IMR-90 (cell line): ENCODE data around the gene MICA. TPM values are rescaled to one million over a fixed set of nuclear protein-coding genes. Genes with fewer than 3 reads are reported as not detected.
"Not testable (repeated sequence)": the region's sequence is repeated elsewhere in the genome, so short reads cannot be mapped to it uniquely, and the experiment has no call there.

Experiments used
- ATAC-seq: fragments of 200-7000 bp; cut with Tn5 transposase; 2 replicates; pipeline ENCODE4 v1.9.1; 2020; ENCODE audit warnings: low read depth, mild to moderate bottlenecking, moderate library complexity
- BruUV-seq: library from RNA; stranded (reverse); fragments of 400-500 nt; replicated peaks from 2 replicates; lab custom pipeline; 2021; lab: Mats Ljungman, UMichigan
- CTCF ChIA-PET: fragments of 300-600 bp; formaldehyde crosslinking; extraction: SDS; loops from one replicate; lab custom pipeline; 2021; ENCODE audit warnings: antibody characterized with exemption; lab: Yijun Ruan, JAX
- POLR2A ChIA-PET: fragments of 300-600 bp; sonication (Branson Sonifier 250); formaldehyde crosslinking; loops from one replicate; lab custom pipeline; 2022; ENCODE audit warnings: antibody characterized with exemption; ENCODE audit not compliant: unreplicated experiment; lab: Charles Lee
- DNase-seq: peaks from one replicate; pipeline ENCODE4 v3.0.0; 2013
- H2AFZ ChIP-seq: replicated peaks from 2 replicates; pipeline ENCODE3; 2013; ENCODE audit warnings: low read length, mild to moderate bottlenecking; ENCODE audit not compliant: poor library complexity
- H2AK5ac ChIP-seq: 2 replicates; pipeline ENCODE4 v1.6.1; 2013; ENCODE audit warnings: low read depth, low read length, inconsistent platforms
- H2AK9ac ChIP-seq: replicated peaks from 2 replicates; pipeline ENCODE3; 2013; ENCODE audit warnings: mild to moderate bottlenecking, low read depth, low read length, moderate library complexity; ENCODE audit not compliant: poor library complexity
- H2BK120ac ChIP-seq: 2 replicates; pipeline ENCODE4 v1.6.1; 2013; ENCODE audit warnings: low read depth, low read length, inconsistent platforms
- H2BK15ac ChIP-seq: 3 replicates; pipeline ENCODE4 v1.6.1; 2013; ENCODE audit warnings: low read depth, low read length, inconsistent platforms
- H2BK20ac ChIP-seq: 2 replicates; pipeline ENCODE4 v1.6.1; 2013; ENCODE audit warnings: low read depth, mild to moderate bottlenecking, inconsistent platforms, low read length, moderate library complexity
- H2BK5ac ChIP-seq: 2 replicates; pipeline ENCODE4 v1.6.1; 2013; ENCODE audit warnings: mild to moderate bottlenecking, low read depth, low read length, inconsistent platforms; ENCODE audit not compliant: poor library complexity, severe bottlenecking
- H3K14ac ChIP-seq: replicated peaks from 2 replicates; pipeline ENCODE4 v1.6.1; 2013; ENCODE audit warnings: low read depth, low read length, inconsistent platforms
- H3K18ac ChIP-seq: 2 replicates; pipeline ENCODE4 v1.6.1; 2013; ENCODE audit warnings: low read depth, low read length, control low read depth
- H3K23ac ChIP-seq: 2 replicates; pipeline ENCODE4 v1.6.1; 2013; ENCODE audit warnings: low read depth, low read length, inconsistent platforms
- H3K27ac ChIP-seq: 2 replicates; pipeline ENCODE4 v1.5.1; 2013; ENCODE audit warnings: mild to moderate bottlenecking, control low read depth, low read length; ENCODE audit not compliant: insufficient read depth
- H3K27me3 ChIP-seq: 2 replicates; pipeline ENCODE4 v1.6.1; 2013; ENCODE audit warnings: low read length; ENCODE audit not compliant: control insufficient read depth, insufficient read depth
- H3K36me3 ChIP-seq: 2 replicates; pipeline ENCODE4 v1.6.1; 2013; ENCODE audit warnings: low read length, mixed read lengths; ENCODE audit not compliant: control insufficient read depth, insufficient read depth
- H3K4ac ChIP-seq: 2 replicates; pipeline ENCODE4 v1.6.1; 2013; ENCODE audit warnings: low read depth, low read length, inconsistent platforms
- H3K4me1 ChIP-seq: 2 replicates; pipeline ENCODE4 v1.6.1; 2013; ENCODE audit warnings: low read length, mixed read lengths; ENCODE audit not compliant: control insufficient read depth, insufficient read depth
- H3K4me2 ChIP-seq: 2 replicates; pipeline ENCODE4 v1.6.1; 2013; ENCODE audit warnings: low read depth, mild to moderate bottlenecking, control low read depth, low read length, moderate library complexity
- H3K4me3 ChIP-seq: 2 replicates; pipeline ENCODE4 v1.5.1; 2013; ENCODE audit warnings: low read depth, mild to moderate bottlenecking, control low read depth, low read length, moderate library complexity; ENCODE audit not compliant: insufficient read depth
- H3K56ac ChIP-seq: 2 replicates; pipeline ENCODE4 v1.6.1; 2013; ENCODE audit warnings: low read length, inconsistent platforms; ENCODE audit not compliant: insufficient read depth; ENCODE audit errors: extremely low read depth
- H3K79me1 ChIP-seq, 2 experiments: 2 replicates each; pipeline ENCODE4 v1.6.1; 2013; ENCODE audit warnings: low read length in 2 of 2, inconsistent platforms in 1 of 2, low read depth in 1 of 2
- H3K9ac ChIP-seq: 2 replicates; pipeline ENCODE4 v1.6.1; 2013; ENCODE audit warnings: low read depth, low read length, control low read depth
- H3K9me1 ChIP-seq: 2 replicates; pipeline ENCODE4 v1.6.1; 2013; ENCODE audit warnings: low read length, inconsistent platforms; ENCODE audit not compliant: insufficient read depth
- H3K9me3 ChIP-seq: 2 replicates; pipeline ENCODE4 v1.6.1; 2013; ENCODE audit warnings: low read length; ENCODE audit not compliant: control insufficient read depth, insufficient read depth
- H4K20me1 ChIP-seq: 2 replicates; pipeline ENCODE4 v1.6.1; 2013; ENCODE audit warnings: low read length, inconsistent platforms; ENCODE audit not compliant: insufficient read depth
- H4K5ac ChIP-seq: 2 replicates; pipeline ENCODE4 v1.6.1; 2013; ENCODE audit warnings: mild to moderate bottlenecking, low read depth, low read length, control low read depth
- H4K8ac ChIP-seq, 2 experiments: 2 replicates each; pipeline ENCODE4 v1.6.1; 2013; ENCODE audit warnings: low read depth in 2 of 2, low read length in 2 of 2, control low read depth in 1 of 2, inconsistent platforms in 1 of 2
- H4K91ac ChIP-seq: 2 replicates; pipeline ENCODE4 v1.6.1; 2013; ENCODE audit warnings: low read depth, low read length, inconsistent platforms; ENCODE audit not compliant: insufficient read depth
- FOS ChIP-seq: fragments of 150-350 bp; IDR thresholded peaks from 2 replicates; pipeline ENCODE4 v1.6.1; 2016; ENCODE audit warnings: low read depth, low read length
- WGBS, 2 experiments: methylation state at CpG; one replicate each; pipeline versions ENCODE4 v1.1.5 to v1.1.7; 2013; ENCODE audit warnings: missing lambda C conversion rate in 2 of 2; ENCODE audit not compliant: insufficient read length in 1 of 2; ENCODE audit errors: extremely low coverage in 2 of 2; 5-methylcytosine and 5-hydroxymethylcytosine counted together
- dilution Hi-C: fragments of 300-500 bp; cut with HindIII; formaldehyde crosslinking; loops from one replicate; pipeline ENCODE4 v1.14.3; 2018; ENCODE audit warnings: low sequenced_read_pairs; ENCODE audit not compliant: unreplicated experiment
- in situ Hi-C: fragments of 300-500 bp; cut with MboI; formaldehyde crosslinking; loops from 3 replicates; pipeline ENCODE4 v1.14.3; 2019; ENCODE audit warnings: low sequenced_read_pairs, inconsistent platforms, mixed read lengths
- intact Hi-C: fragments of 100-400 bp; cut with micrococcal nuclease; formaldehyde crosslinking; loops from 2 replicates; pipeline ENCODE4 v1.10.0; 2022
- polyA plus RNA-seq, 3 experiments: library from polyadenylated mRNA; depleted of rRNA; stranded (reverse); fragments of >200 nt; gene quantifications; 2 replicates each; pipeline ENCODE4 v1.2.3, GENCODE V29; 2012; ENCODE audit warnings: low replicate concordance in 1 of 3
- total RNA-seq: library from RNA; depleted of rRNA; stranded (reverse); fragments of >200 nt; gene quantifications from 2 replicates; pipeline ENCODE4 v1.2.3, GENCODE V29; 2012
- TF ChIP-seq, protein P1 (sequence below): fragments of 150-350 bp; IDR thresholded peaks from 2 replicates; pipeline ENCODE4 v1.6.1; 2017; ENCODE audit warnings: mild to moderate bottlenecking, antibody characterized with exemption, low read length, low read depth

MICA gene
- total and polyA plus RNA-seq, 2 of the 4 experiments (the other 2 are of a cell fraction) = 55.9 to 67.7 TPM

DNA sequence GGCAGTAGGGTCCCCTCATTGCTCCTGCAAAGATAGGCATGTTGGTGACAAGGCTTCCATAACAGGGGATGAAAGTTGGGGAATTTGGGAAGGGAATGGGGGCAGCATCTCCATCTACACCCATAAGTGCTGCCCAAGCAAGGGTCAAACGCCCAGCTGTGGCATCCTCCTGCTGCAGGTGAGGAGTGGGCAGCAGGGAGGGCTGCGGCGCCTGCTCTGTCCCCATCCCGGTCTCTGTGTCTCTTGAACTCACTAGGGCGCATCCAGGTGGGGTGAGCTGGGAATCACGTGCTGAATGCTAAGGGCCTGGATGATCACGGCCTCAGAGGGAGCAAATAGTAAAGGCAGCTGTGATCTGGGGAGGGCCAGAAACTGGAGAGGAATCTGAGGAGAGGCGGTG is 9.1 kb downstream of the MICA start:
- Histone ChIP-seq H3K9ac (no peak overlapping the region), H3K79me1 (peaks cover 4 to 51% of the 10 kb centered on the region in 2 experiments; a peak in 3 of 4 replicates), H3K56ac (no peak overlapping the region), H4K91ac (no peak overlapping the region), H2BK5ac (no peak overlapping the region), H3K18ac (no peak overlapping the region), H2BK20ac (no peak overlapping the region), H3K4me3 (no peak overlapping the region), H2AK9ac (no peak overlapping the region), H3K4me2 (no peak overlapping the region), H3K27me3 (no peaks in the 10 kb centered on the region), H3K27ac (no peak overlapping the region), H3K9me3 (no peaks in the 10 kb centered on the region), H3K4me1 (no peaks in the 10 kb centered on the region; the same call in 1 of the 2 replicates), H3K14ac (no peak overlapping the region), H3K36me3 (peaks cover 43% of the 10 kb centered on the region), H3K23ac (no peak overlapping the region), H2AK5ac (no peak overlapping the region), H3K4ac (no peak overlapping the region), H3K9me1 (peaks cover 11% of the 10 kb centered on the region; the same call in 1 of the 2 replicates), H4K8ac (no peak overlapping the region), H2BK120ac (no peak overlapping the region), H2AFZ (no peak overlapping the region), H2BK15ac (no peak overlapping the region), H4K20me1 (peaks cover 35% of the 10 kb centered on the region), H4K5ac (no peak overlapping the region)
- ATAC-seq (no peak), DNase-seq (no peak)
- WGBS, 2 experiments = no CpG with 5 or more reads among the region's 8 CpGs
- intact Hi-C loops = no loop called here
- dilution Hi-C loops = no loop called here
- BruUV-seq = no TSS peak
- no peak for TF ChIP-seq FOS
- TF ChIP-seq, protein P1, sequence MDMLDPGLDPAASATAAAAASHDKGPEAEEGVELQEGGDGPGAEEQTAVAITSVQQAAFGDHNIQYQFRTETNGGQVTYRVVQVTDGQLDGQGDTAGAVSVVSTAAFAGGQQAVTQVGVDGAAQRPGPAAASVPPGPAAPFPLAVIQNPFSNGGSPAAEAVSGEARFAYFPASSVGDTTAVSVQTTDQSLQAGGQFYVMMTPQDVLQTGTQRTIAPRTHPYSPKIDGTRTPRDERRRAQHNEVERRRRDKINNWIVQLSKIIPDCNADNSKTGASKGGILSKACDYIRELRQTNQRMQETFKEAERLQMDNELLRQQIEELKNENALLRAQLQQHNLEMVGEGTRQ = no peak
- in situ Hi-C loops = no loop called here
- ChIA-PET POLR2A (no interaction called here), CTCF (no interaction called here)

DNA sequence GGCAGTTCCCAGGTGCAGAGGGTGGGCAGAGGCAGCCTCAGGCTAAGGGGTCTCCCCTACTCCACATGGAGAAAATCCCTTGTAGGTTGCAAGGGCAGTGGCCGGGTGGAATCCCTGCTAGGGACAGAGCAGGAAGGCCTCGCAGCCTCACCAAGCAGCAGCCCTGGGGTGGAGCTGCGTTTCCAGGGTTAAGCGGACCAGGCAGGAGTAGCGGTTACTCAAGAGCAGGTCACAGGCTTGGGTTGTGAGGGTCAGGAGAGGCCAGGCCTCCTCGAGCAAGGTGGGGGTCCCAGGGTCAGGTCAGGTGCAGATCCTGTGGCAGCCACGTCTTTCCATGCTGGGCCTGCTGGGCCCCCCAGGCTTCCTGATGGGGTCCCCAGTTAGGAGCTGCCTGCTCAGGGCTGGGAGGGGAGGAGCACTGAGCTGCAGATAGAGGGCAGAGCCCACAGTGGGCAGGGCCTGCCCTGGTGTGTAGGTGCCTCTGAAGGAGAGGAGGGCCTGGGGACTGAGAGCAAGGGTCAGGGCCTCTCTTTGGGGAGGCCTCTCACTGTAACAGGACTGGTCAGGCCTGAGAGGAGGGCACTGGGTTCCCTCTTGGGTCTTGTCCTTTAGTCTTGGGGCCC is 10.9 kb downstream of the MICA start:
- H2BK20ac ChIP-seq, H3K27me3 ChIP-seq, H3K23ac ChIP-seq, intact Hi-C loops, H3K9ac ChIP-seq, H4K5ac ChIP-seq, ATAC-seq, H4K91ac ChIP-seq, POLR2A ChIA-PET, H3K27ac ChIP-seq, H3K4ac ChIP-seq, H3K56ac ChIP-seq, H3K18ac ChIP-seq, H2BK120ac ChIP-seq, H3K4me3 ChIP-seq, H3K4me2 ChIP-seq, H3K4me1 ChIP-seq, H3K9me3 ChIP-seq, H2AK5ac ChIP-seq, DNase-seq, BruUV-seq, CTCF ChIA-PET, dilution Hi-C loops, in situ Hi-C loops, H2AK9ac ChIP-seq, H2BK15ac ChIP-seq, H2AFZ ChIP-seq, H2BK5ac ChIP-seq, H3K14ac ChIP-seq, H4K8ac ChIP-seq: not testable (repeated sequence)
- 67% methylated on average over 2 of the region's 7 CpGs; no CpG with 5 or more reads in 1 of the 2 experiments for WGBS, 2 experiments
- peaks cover 20% of the 10 kb centered on the region for H4K20me1 ChIP-seq
- H3K9me1 ChIP-seq = peaks cover 11% of the 10 kb centered on the region; the same call in 1 of the 2 replicates
- H3K79me1 ChIP-seq = peaks cover 4 to 40% of the 10 kb centered on the region in 2 experiments; a peak in 3 of 4 replicates
- peaks cover 43% of the 10 kb centered on the region for H3K36me3 ChIP-seq
